Peyer's patch (tissue), 4 donors: ENCODE data around the gene ZSWIM5.

Experiments
- CTCF ChIP-seq, 6 experiments: fragments of 450-650 bp in 4 of 6; fragments of 200-600 bp in 2 of 6; sonication (generic) in 1 of 6; IDR thresholded peaks; one replicate each; pipeline ENCODE4 v1.5.1; 2017 to 2019; ENCODE audit warnings: antibody characterized with exemption in 6 of 6, mild to moderate bottlenecking in 3 of 6, moderate library complexity in 1 of 6
- POLR2A ChIP-seq, 2 donors: fragments of 450-650 bp; IDR thresholded peaks; one replicate each; pipeline ENCODE4 v1.5.1; 2017; ENCODE audit warnings: antibody characterized with exemption in 2 of 2, mild to moderate bottlenecking in 2 of 2, moderate library complexity in 2 of 2

- no peak for TF ChIP-seq CTCF (IDR thresholded peaks at IDR 0.05)
- no peak for TF ChIP-seq POLR2A (IDR thresholded peaks at IDR 0.05)
These were observed 65.0 kb downstream of the ZSWIM5 start for GRCh38 chr1:45141247-45142003.
